Vagina (tissue), 2 donors: ENCODE measurements around the gene CAMKK1. TPM values are rescaled to one million over a fixed set of nuclear protein-coding genes. Genes with fewer than 3 reads are reported as not detected.

Experiments
- DNase-seq, 2 donors: peaks; one replicate each; pipeline ENCODE4 v3.0.0-alpha.2; 2017; ENCODE audit errors: extremely low spot score in 2 of 2
- H3K27ac ChIP-seq: fragments of 200-600 bp; sonication (generic); one replicate; pipeline ENCODE4 v1.5.1; 2019
- H3K27me3 ChIP-seq: fragments of 200-600 bp; sonication (generic); one replicate; pipeline ENCODE4 v1.5.1; 2019
- H3K36me3 ChIP-seq, 2 donors: fragments of 200-600 bp; sonication (generic); one replicate each; pipeline ENCODE4 v1.5.1; 2017 to 2019
- H3K4me1 ChIP-seq: fragments of 200-600 bp; sonication (generic); one replicate; pipeline ENCODE4 v1.5.1; 2019
- H3K4me3 ChIP-seq, 2 donors: fragments of 200-600 bp; sonication (generic); 1 replicate in 1 of 2; 2 replicates in 1 of 2; pipeline ENCODE4 v1.5.1; 2016 to 2019
- H3K9me3 ChIP-seq: fragments of 200-600 bp; sonication (generic); one replicate; pipeline ENCODE4 v1.5.1; 2019
- POLR2A ChIP-seq, 2 donors: fragments of 450-650 bp; IDR thresholded peaks; one replicate each; pipeline ENCODE4 v1.6.1; 2017; ENCODE audit warnings: antibody characterized with exemption in 2 of 2, mild to moderate bottlenecking in 2 of 2, moderate library complexity in 2 of 2
- POLR2AphosphoS5 ChIP-seq, 2 donors: sonication (generic); formaldehyde crosslinking; IDR thresholded peaks; one replicate each; pipeline ENCODE4 v1.9.0; 2017; ENCODE audit warnings: antibody characterized with exemption in 2 of 2, mild to moderate bottlenecking in 2 of 2, low read depth in 1 of 2; ENCODE audit not compliant: insufficient read depth in 1 of 2
- intact Hi-C: fragments of 100-400 bp; cut with DNase I; formaldehyde crosslinking; loops from one replicate; pipeline ENCODE4 v1.15.1; 2023
- total RNA-seq: library from RNA; depleted of rRNA; stranded (reverse); fragments of >200 nt; gene quantifications from one replicate; pipeline ENCODE4 v1.2.3, GENCODE V29; 2016
- TF ChIP-seq, protein P1 (sequence below), 3 experiments: fragments of 450-650 bp in 2 of 3; fragments of 200-600 bp in 1 of 3; sonication (generic) in 1 of 3; IDR thresholded peaks; one replicate each; pipeline ENCODE4 v1.5.1; 2017 to 2019; ENCODE audit warnings: antibody characterized with exemption in 3 of 3, mild to moderate bottlenecking in 2 of 3, moderate library complexity in 2 of 3

The CAMKK1 gene
- total RNA-seq, 1 donor from 2014 or later: 12.0 TPM

GRCh38 chr17:3818786-3819185, 74.1 kb downstream of the CAMKK1 start:
- Histone ChIP-seq H3K27ac (no peak overlapping the region), H3K36me3 (peaks cover 0 to 82% of the 10 kb centered on the region in 2 donors), H3K4me3 (no peak overlapping the region), H3K27me3 (no peaks in the 10 kb centered on the region), H3K4me1 (no peaks in the 10 kb centered on the region), H3K9me3 (no peaks in the 10 kb centered on the region)
- TF ChIP-seq POLR2AphosphoS5 (IDR thresholded peaks at IDR 0.05; ENCODE audit: insufficient read depth in 1 of 2, low read depth in 1 of 2) (no peak), POLR2A (IDR thresholded peaks at IDR 0.05) (no peak)
- TF ChIP-seq, protein P1, sequence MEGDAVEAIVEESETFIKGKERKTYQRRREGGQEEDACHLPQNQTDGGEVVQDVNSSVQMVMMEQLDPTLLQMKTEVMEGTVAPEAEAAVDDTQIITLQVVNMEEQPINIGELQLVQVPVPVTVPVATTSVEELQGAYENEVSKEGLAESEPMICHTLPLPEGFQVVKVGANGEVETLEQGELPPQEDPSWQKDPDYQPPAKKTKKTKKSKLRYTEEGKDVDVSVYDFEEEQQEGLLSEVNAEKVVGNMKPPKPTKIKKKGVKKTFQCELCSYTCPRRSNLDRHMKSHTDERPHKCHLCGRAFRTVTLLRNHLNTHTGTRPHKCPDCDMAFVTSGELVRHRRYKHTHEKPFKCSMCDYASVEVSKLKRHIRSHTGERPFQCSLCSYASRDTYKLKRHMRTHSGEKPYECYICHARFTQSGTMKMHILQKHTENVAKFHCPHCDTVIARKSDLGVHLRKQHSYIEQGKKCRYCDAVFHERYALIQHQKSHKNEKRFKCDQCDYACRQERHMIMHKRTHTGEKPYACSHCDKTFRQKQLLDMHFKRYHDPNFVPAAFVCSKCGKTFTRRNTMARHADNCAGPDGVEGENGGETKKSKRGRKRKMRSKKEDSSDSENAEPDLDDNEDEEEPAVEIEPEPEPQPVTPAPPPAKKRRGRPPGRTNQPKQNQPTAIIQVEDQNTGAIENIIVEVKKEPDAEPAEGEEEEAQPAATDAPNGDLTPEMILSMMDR (IDR thresholded peaks at IDR 0.05): no peak
- DNase-seq: no peak
- intact Hi-C loops: no loop called here

- Histone ChIP-seq H3K4me3 (no peak overlapping the region), H3K9me3 (no peaks in the 10 kb centered on the region), H3K4me1 (no peaks in the 10 kb centered on the region), H3K36me3 (peaks cover 0 to 88% of the 10 kb centered on the region in 2 donors), H3K27me3 (no peaks in the 10 kb centered on the region), H3K27ac (no peak overlapping the region)
- DNase-seq: no peak
- TF ChIP-seq, protein P1 (IDR thresholded peaks at IDR 0.05): no peak
- no peak for TF ChIP-seq POLR2A (IDR thresholded peaks at IDR 0.05)
- TF ChIP-seq POLR2AphosphoS5 (IDR thresholded peaks at IDR 0.05; ENCODE audit: insufficient read depth in 1 of 2, low read depth in 1 of 2): no peak
- intact Hi-C loops: no loop called here
These were observed 74.8 kb downstream of the CAMKK1 start for GRCh38 chr17:3817851-3818605.

DNA sequence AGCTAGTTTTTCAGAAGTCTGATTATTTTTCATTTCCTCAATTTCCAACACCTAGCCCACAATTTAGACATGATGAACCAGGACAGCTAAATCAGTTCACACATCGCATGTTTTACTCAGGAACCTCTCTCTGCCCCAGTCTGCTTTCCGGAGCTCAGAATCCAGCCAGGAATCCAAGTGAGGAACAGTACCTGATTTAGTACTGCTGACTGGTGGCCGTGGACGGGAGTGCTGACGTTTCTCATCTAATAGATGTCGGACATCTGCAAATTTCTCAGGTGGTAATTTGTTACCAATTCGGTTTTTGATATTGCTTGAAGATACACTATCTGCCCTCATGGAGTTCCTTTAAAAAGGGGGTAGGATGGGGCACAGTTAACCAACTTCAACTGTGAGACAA, 76.9 kb downstream of the CAMKK1 start:
- Histone ChIP-seq H3K4me1 (no peaks in the 10 kb centered on the region), H3K4me3 (no peak overlapping the region), H3K27ac (no peak overlapping the region), H3K36me3 (peaks cover 0 to 86% of the 10 kb centered on the region in 2 donors), H3K27me3 (no peaks in the 10 kb centered on the region), H3K9me3 (no peaks in the 10 kb centered on the region)
- no peak for DNase-seq
- intact Hi-C loops: no loop called here
- TF ChIP-seq POLR2A (IDR thresholded peaks at IDR 0.05): no peak
- no peak for TF ChIP-seq POLR2AphosphoS5 (IDR thresholded peaks at IDR 0.05; ENCODE audit: insufficient read depth in 1 of 2, low read depth in 1 of 2)
- TF ChIP-seq, protein P1 (IDR thresholded peaks at IDR 0.05): no peak

DNA sequence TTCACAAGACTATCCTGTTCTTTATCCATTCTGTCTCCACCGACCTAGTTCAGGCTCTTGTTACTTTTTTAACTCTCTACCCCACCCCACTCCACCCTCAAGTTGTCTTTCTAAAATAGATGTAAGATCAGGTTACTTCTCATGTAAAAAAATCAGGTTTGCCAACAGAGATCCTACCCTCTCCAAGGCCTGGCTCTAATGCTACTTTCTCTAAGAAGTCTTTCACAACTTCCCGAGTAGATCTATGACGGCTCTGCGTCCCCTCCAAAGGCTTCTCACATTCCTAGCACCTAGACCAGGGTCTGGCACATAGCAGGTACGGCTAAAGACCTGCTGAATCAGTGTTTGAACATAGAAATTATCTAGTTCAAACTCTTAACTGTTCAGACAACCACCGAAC, 77.7 kb downstream of the CAMKK1 start:
- no peaks in the 10 kb centered on the region for H3K9me3 ChIP-seq
- H3K4me1 ChIP-seq: no peaks in the 10 kb centered on the region
- DNase-seq: no peak
- H3K27ac ChIP-seq: no peak overlapping the region
- H3K4me3 ChIP-seq: no peak overlapping the region
- no peak for TF ChIP-seq POLR2A (IDR thresholded peaks at IDR 0.05)
- intact Hi-C loops: no loop called here
- peaks cover 0 to 86% of the 10 kb centered on the region in 2 donors for H3K36me3 ChIP-seq
- H3K27me3 ChIP-seq: no peaks in the 10 kb centered on the region

DNA sequence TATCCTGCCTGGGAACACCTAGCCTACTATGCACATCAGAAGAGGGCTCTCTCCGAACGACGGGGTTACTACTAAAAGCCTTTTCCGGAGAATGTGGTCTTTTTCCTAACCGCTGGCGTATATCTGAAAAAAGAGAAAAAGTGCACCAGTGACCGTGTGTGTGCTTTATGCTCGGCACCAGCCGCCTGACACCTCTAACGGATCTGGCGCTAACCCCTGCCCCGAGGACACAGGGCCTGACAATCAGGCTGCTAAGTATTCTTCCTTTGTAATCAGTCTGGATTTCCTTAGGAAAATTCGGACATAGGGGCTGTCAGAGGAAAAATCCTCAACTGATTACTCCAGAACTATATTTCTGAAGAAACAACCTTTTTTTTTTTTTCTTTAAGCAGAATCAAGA, 78.5 kb downstream of the CAMKK1 start:
- DNase-seq: no peak
- H3K4me1 ChIP-seq: no peaks in the 10 kb centered on the region
- H3K9me3 ChIP-seq: no peaks in the 10 kb centered on the region
- no peak overlapping the region for H3K27ac ChIP-seq
- intact Hi-C loops: no loop called here
- H3K4me3 ChIP-seq: no peak overlapping the region
- peaks cover 0 to 86% of the 10 kb centered on the region in 2 donors for H3K36me3 ChIP-seq
- H3K27me3 ChIP-seq: no peaks in the 10 kb centered on the region
- TF ChIP-seq POLR2AphosphoS5 (IDR thresholded peaks at IDR 0.05; ENCODE audit: insufficient read depth in 1 of 2, low read depth in 1 of 2) (no peak), POLR2A (IDR thresholded peaks at IDR 0.05) (no peak)
- TF ChIP-seq, protein P1 (IDR thresholded peaks at IDR 0.05): no peak
